GM18526 (cell line): ENCODE data around the gene RAB44.

Experiments used
- POLR2A ChIP-seq: IDR thresholded peaks from 3 replicates; pipeline ENCODE4 v1.6.1; 2011; ENCODE audit not compliant: insufficient read length; ENCODE audit errors: extremely low read depth

The RAB44 gene

DNA sequence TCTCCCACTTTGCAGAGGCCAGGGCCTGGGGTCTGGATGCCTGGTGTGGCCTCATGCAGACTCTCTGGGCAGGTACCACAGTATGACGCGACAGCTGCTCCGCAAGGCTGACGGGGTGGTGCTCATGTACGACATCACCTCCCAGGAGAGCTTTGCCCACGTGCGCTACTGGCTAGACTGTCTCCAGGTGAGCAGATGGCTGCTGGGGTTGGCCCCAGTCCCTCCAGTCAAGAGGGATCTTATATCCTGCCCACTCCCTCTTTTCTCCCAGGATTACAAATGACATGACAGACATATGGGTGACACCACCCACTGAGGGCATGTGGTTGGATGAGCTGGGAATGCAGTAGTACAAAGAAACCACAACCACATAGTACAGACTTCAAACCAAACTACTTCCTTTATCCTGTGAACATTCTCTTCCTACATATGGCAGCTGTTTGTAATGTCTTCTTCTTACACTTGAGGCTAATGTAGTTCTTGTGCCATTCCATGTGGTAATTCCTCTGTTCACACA, 29.9 kb downstream of the RAB44 start:
- no peak for TF ChIP-seq POLR2A

DNA sequence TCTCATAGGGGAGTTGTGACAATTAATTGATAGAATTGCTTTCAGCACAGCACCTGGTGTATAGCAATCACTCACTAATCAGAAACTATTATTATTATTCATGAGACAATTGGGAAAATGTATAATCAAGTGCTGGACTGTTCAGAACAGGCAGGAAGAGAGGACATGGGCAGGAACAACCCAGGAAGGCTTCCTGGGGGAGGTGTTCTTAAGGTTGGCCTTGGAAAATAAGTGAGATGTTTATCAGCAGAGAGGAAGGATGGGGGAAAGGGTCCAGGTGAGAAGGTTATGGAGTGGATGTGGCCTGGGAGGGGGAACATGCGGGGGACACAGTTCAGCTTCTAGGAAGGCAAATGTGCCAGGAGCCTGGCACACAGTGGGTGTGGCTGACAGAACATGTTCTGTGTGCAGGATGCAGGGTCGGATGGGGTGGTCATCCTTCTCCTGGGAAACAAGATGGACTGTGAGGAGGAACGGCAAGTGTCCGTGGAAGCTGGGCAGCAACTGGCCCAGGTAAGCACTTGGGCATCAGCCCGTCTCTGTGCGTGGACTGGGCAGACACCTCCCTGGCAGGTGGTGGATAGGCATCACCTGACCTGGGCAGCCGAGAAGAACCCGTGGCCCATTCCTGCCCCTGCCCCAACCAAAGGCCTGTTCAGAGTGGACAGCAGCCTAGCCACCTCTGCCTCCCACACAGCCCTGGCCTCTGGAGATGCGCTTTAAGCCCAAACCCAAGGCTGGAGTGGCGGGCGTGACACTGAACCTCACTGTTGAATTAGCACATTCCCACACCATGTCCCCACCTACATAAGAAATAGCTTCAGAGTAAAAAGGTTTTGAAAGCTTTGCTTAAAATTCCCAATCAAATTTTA, 30.9 kb downstream of the RAB44 start:
- TF ChIP-seq POLR2A = no peak

DNA sequence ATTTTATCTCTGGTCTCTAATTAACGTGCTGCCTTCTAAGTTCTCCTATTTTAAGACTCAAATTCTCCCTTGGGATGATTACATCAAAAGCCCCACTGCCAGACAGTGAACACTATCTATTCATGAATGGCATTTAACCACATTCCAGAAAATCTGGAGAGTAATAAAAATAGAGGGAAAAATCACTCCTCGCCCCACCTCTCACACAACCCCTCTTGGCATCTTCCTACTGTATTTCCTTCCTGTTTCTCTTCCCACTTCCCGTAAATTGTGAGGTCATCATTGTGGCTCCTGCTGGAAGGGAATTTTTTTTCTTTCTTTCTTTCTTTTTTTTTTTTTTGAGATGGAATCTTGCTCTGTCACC, 31.5 kb downstream of the RAB44 start:
- TF ChIP-seq POLR2A = no peak

DNA sequence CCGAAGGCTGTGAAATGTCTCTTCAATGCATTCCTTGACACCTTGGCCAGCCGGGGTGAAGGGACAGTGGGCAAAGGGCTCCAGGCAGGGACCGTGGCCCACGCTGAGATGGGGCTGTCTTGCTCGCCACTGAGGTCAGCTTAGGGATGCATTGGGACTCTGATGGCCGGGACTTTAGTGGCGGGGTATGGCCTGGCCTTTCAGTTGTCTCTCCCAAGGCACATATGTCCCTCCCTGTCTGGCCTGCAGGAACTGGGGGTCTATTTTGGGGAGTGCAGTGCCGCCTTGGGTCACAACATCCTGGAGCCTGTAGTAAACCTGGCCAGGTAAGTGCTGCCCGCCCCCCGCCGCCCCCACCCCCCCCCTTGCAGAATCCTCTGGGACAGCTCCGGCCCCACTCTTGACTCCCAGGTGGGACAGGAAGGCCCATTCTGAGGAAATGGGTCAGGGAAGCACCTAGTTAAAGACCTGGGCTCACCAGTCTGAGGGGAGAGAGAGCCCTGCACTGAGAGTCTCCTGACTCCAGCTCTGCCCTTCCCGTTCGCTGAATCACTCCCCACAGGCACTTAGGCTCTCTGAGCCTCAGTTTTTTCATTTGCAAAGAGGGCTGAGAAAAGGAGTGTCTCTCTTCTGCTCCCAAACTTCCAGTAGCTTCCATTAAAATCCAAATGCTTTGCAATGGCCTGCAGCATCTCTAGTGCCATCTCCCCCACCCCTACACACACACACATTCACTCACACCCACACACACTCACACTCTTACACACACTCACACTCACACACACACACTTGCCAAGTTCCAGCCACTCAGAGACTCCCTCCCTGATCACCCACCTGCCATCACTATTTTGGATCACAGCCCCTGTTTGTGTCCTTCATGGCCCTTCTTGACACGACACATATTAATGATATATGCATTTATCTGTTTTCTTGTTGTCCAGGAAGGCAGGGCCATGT, 33.1 kb downstream of the RAB44 start:
- no peak for TF ChIP-seq POLR2A

GRCh38 chr6:36731622-36732310, 34.1 kb downstream of the RAB44 start:
- no peak for TF ChIP-seq POLR2A

- TF ChIP-seq POLR2A = no peak
These were observed 35.7 kb downstream of the RAB44 start for GRCh38 chr6:36733300-36733699.

- no peak for TF ChIP-seq POLR2A
These were observed 36.9 kb downstream of the RAB44 start for GRCh38 chr6:36734486-36735060.

- TF ChIP-seq POLR2A = no peak
These were observed 37.8 kb downstream of the RAB44 start for GRCh38 chr6:36735110-36736071.

DNA sequence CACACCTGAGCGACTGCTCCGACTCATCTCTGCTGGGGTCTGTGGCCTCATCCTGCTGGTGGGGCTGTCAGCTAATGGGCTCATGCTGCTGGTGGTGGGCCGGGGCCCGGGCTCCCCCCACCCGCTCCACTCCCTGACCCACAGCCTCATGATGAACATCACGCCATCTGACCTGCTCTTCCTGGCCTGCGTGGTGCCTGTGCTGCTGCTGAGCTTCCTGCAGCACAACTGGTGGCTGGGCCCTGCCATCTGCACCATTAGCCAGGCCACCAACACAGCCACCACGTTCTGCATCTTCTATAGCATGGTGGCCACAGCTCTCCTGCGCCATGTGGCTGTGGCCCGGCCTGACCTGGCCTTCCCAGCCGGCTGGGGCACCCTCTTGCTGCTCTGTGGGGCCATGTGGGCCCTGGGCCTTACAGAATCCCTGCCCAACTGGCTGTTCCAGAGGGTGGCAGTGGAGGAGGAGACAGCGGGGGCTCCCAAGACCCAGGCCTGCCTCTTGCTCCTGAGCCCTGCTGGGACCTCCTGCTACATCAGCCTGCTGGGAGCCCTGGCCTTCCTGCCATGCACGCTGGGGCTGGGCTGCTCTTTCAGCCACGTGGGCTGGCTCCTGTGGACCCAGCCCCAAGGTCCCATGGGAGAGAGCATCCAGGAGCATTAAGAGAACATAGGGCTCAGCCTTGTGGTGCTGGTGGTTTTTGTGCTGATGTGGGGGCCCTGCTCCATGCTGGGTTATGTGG, 39.6 kb downstream of the RAB44 start:
- TF ChIP-seq POLR2A = no peak

DNA sequence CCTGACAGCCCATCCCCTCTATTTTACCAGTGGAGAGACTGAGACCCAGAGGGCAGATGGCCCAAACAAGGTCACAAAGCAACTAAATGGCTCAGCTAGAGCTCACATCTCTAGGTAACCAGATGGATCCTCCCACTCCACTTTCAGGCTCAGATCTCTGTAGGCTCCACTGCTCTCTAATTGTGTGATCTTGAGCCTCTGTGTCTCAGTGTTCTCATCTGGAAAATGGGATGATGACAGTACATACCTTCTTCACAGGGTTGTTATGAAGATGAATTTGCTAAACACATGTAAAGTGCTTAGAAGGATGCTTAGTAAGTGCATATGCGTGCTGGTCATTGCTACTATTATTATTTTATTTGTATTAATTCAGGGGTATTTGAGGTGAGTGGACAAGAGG, 40.5 kb downstream of the RAB44 start:
- TF ChIP-seq POLR2A = no peak

GRCh38 chr6:36739947-36740817, 42.6 kb downstream of the RAB44 start:
- no peak for TF ChIP-seq POLR2A

DNA sequence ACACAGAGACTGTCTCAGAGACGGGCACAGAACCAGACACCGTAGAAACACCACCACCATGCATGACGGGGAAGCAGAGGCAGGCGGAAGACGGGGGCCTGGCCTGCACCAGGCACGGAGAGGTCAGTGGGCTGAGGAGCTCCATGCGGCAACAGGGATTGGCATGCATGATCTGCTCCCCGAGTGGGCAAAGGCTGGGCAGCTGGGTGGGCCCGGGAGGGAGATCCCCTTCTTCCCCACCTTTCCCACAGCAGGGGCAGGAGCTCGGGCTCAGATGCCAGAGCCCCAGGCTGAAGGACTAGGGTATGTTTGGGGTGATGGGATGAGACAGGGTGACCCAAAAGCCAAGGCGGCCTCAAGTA, 43.2 kb downstream of the RAB44 start:
- TF ChIP-seq POLR2A = no peak
